Activated naive CD4-positive, alpha-beta T cell treated with anti-CD3 and anti-CD28 coated beads, Interleukin-2, amount 50 U/mL, for 72 hours (primary cell): Measurements from ENCODE around the gene PSME2. TPM values are rescaled to one million over a fixed set of nuclear protein-coding genes. Genes with fewer than 3 reads are reported as not detected.
"Not testable (repeated sequence)": the region's sequence is repeated elsewhere in the genome, so short reads cannot be mapped to it uniquely, and the experiment has no call there.

ENCODE experiments used
- ATAC-seq, 2 donors: fragments of 150-1000 bp; cut with Tn5 transposase; 2 replicates each; pipeline ENCODE4 v1.10.0; 2021; ENCODE audit warnings: mild to moderate bottlenecking in 2 of 2, moderate library complexity in 2 of 2
- DNase-seq, 2 donors: peaks; one replicate each; pipeline ENCODE4 v3.0.0; 2021 to 2022; ENCODE audit warnings: low spot score in 2 of 2
- H3K27ac Mint-ChIP-seq, 2 donors: one replicate each; pipeline ENCODE4 v1.8.0; 2022; ENCODE audit warnings: mild to moderate bottlenecking in 2 of 2, mixed read lengths in 2 of 2
- H3K36me3 Mint-ChIP-seq, 2 donors: one replicate each; pipeline ENCODE4 v1.8.0; 2022; ENCODE audit warnings: mixed read lengths in 2 of 2
- H3K9me3 Mint-ChIP-seq, 2 donors: one replicate each; pipeline ENCODE4 v1.8.0; 2022; ENCODE audit warnings: mixed read lengths in 2 of 2
- total RNA-seq, 2 donors: library from RNA; stranded (reverse); gene quantifications; one replicate each; pipeline ENCODE4 v1.2.3, GENCODE V29; 2022

The PSME2 gene
- total RNA-seq, 2 donors from 2014 or later, result 452 to 507 TPM

- Mint-ChIP-seq H3K36me3 (peaks cover 27 to 43% of the 10 kb centered on the region in 2 donors), H3K27ac (peak within 1 kb of the TSS; percentile 99), H3K9me3 (no peaks in the 10 kb centered on the region)
- DNase-seq (peak; percentile 96 to 99), ATAC-seq (peak; percentile 89 to 91)
These were observed 31.6 kb downstream of the PSME2 start, which contains the start of the genes DCAF11 and NRL for GRCh38 chr14:24114532-24115421. DCAF11 (plus strand) TSS chr14:24114777; CDS start chr14:24115595, 818 bp downstream. NRL (minus strand) TSS chr14:24114949; CDS start chr14:24082848, 32,101 bp downstream.

- peak overlapping the region; percentile 99 for H3K27ac Mint-ChIP-seq
- no peaks in the 10 kb centered on the region for H3K9me3 Mint-ChIP-seq
- ATAC-seq (peak; percentile 44 to 58), DNase-seq (peak; percentile 76 to 90)
- peaks cover 23 to 40% of the 10 kb centered on the region in 2 donors for H3K36me3 Mint-ChIP-seq
These were observed 32.4 kb downstream of the PSME2 start for GRCh38 chr14:24113801-24114531.

GRCh38 chr14:24113379-24113800, 33.0 kb downstream of the PSME2 start:
- no peaks in the 10 kb centered on the region for H3K9me3 Mint-ChIP-seq
- peaks cover 18 to 34% of the 10 kb centered on the region in 2 donors for H3K36me3 Mint-ChIP-seq
- no peak for ATAC-seq
- peak overlapping the region; percentile 99 for H3K27ac Mint-ChIP-seq
- DNase-seq, result no peak

- Mint-ChIP-seq H3K36me3 (peaks cover 5% of the 10 kb centered on the region in 2 donors), H3K27ac (peak overlapping the region in 1 of 2 donors; percentile 32), H3K9me3 (no peaks in the 10 kb centered on the region)
- ATAC-seq (no peak), DNase-seq (no peak)
These were observed 35.9 kb downstream of the PSME2 start for GRCh38 chr14:24110523-24110922.

GRCh38 chr14:24110060-24110459, 36.4 kb downstream of the PSME2 start:
- peak overlapping the region in 1 of 2 donors; percentile 86 for H3K27ac Mint-ChIP-seq
- no peak for ATAC-seq
- no peaks in the 10 kb centered on the region for H3K9me3 Mint-ChIP-seq
- peaks cover under 1 to 2% of the 10 kb centered on the region in 2 donors for H3K36me3 Mint-ChIP-seq
- no peak for DNase-seq

DNA sequence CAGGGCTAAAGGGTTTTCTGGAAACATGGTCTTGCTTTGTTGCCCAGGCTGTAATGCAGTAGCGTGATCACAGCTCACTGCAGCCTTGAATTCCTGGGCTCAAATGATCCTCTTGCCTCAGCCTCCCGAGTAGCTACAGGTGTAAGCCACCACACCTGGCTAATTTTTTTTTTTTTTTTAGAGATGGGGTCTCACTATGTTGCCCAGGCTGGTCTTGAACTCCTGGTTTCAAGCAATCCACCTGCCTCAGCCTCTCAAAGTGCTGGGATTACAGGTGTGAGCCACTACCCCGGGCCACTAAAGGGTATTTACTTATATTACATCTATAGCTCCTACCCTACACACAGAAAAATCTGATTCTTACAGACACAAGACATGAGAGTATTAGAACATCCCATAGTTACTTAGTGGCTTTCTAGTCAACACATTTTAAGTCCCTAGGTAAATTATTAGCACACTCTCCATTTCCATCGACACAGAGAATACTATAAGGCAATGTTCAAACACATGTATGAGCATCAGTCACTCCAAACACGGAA, 38.0 kb downstream of the PSME2 start:
- DNase-seq (no peak), ATAC-seq (no peak)
- H3K36me3 Mint-ChIP-seq, result peaks cover 11 to 19% of the 10 kb centered on the region in 2 donors
- no peaks in the 10 kb centered on the region for H3K9me3 Mint-ChIP-seq
- peak overlapping the region; percentile 82 to 86 for H3K27ac Mint-ChIP-seq

- no peak overlapping the region for H3K27ac Mint-ChIP-seq
- peaks cover 15 to 23% of the 10 kb centered on the region in 2 donors for H3K36me3 Mint-ChIP-seq
- ATAC-seq, result no peak
- H3K9me3 Mint-ChIP-seq, result no peaks in the 10 kb centered on the region
- no peak for DNase-seq
These were observed 39.6 kb downstream of the PSME2 start for GRCh38 chr14:24106672-24107271.

DNA sequence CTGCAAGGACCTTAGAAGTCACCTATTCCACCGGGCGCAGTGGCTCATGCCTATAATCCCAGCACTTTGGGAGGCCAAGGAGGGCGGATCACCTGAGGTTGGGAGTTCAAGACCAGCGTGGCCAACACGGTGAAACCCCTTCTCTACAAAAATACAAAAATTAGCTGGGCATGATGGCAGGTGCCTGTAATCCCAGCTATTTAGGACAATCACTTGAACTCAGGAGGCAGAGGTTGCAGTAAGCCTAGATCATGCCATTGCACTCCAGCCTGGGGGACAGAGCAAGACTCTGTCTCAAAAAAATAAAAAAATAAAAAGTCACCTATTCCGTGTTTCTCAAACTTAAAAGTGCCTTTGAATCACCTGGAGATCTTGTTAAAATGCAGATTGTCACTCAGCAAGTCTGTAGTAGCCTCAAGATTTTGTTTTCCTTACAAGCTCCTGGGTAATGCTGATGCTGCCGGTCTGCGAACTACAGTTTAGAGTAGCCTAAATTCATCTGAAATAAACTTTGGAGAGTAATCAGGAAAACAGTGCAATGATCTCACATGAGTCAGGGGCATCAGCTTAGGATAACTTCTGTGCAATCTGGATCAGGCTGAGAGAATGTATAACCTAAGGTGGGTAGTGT, 40.7 kb downstream of the PSME2 start:
- DNase-seq, ATAC-seq, H3K9me3 Mint-ChIP-seq: not testable (repeated sequence)
- peaks cover 15 to 23% of the 10 kb centered on the region in 2 donors for H3K36me3 Mint-ChIP-seq
- H3K27ac Mint-ChIP-seq, result peak overlapping the region; percentile 15 to 16

DNA sequence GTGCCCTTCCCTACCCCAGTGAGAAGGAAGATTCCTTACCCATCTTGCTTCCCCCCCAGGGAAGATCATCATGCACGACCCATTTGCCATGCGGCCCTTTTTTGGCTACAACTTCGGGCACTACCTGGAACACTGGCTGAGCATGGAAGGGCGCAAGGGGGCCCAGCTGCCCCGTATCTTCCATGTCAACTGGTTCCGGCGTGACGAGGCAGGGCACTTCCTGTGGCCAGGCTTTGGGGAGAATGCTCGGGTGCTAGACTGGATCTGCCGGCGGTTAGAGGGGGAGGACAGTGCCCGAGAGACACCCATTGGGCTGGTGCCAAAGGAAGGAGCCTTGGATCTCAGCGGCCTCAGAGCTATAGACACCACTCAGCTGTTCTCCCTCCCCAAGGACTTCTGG, 43.0 kb downstream of the PSME2 start:
- H3K27ac Mint-ChIP-seq, result peak overlapping the region in 1 of 2 donors; percentile 72
- DNase-seq (no peak), ATAC-seq (no peak)
- H3K36me3 Mint-ChIP-seq, result peaks cover 15 to 29% of the 10 kb centered on the region in 2 donors
- no peaks in the 10 kb centered on the region for H3K9me3 Mint-ChIP-seq

- Mint-ChIP-seq H3K27ac (no peak overlapping the region), H3K36me3 (peaks cover 15 to 29% of the 10 kb centered on the region in 2 donors), H3K9me3 (no peaks in the 10 kb centered on the region)
- DNase-seq (no peak), ATAC-seq (no peak)
These were observed 43.9 kb downstream of the PSME2 start for GRCh38 chr14:24102357-24103048.

DNA sequence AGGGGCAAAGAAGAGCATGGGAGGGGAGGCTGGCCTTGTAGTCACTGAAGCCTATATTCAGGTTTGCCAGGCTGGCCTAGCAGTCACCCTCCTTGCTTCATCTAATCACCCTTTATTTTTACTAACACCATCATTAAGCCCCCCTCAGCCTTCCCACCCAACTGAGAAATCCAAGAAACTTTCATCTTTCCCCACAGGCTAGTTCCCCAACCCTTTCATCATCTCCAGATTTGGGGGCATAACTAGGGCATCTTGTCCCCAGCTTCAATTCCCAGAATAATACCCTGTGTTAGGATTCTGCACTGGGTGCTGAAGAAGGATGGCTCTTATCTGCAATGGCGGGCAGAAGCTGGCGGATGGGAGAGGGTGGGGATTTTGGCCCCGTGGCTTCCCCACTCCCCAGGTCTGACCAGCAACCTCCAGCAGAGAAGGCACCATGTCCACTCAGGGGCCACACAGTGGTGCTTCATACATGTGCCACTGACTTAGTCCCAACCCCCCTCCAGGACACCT, 45.4 kb downstream of the PSME2 start:
- Mint-ChIP-seq H3K9me3 (no peaks in the 10 kb centered on the region), H3K36me3 (peaks cover 22 to 37% of the 10 kb centered on the region in 2 donors), H3K27ac (peak overlapping the region in 1 of 2 donors; percentile 36)
- DNase-seq (no peak), ATAC-seq (no peak)

DNA sequence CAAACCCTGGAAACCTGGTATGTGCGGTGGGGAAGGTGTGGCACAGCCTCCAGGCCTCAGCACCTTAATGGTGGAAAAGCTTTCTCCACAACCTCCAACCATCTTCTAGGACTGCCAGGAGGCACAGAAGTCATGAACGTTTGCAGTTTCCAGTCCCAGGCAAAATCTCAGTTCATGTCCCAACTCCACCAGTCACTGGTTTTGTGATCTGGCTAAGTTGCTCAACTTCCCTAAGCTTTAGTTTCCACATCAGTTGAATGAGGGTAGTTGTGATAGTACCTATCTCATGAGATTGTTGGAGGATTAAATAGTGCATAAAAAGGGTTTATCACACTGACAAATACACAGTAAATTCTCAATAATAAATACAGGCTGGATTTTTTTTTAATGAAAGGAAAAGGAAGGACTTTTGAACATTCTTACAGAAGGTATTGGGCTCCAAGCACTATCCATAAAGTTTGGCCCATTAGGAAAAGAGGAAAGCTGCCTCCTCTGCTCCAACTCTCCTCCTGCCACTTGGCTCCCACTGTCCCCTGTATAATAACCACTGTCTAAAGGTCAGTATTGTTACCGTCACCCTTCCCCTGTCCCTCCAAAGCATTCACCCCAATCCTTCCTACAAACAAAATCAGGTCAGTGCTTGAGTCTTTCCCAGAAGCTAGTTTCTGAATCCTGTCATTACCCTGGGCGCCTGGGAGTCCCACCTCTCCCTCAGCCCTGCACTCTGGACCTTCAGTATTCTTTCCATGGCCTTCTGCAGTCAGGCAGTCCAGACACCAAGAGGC, 46.0 kb downstream of the PSME2 start:
- peak overlapping the region in 1 of 2 donors; percentile 12 for H3K27ac Mint-ChIP-seq
- no peak for DNase-seq
- no peak for ATAC-seq
- H3K36me3 Mint-ChIP-seq, result peaks cover 26 to 42% of the 10 kb centered on the region in 2 donors
- no peaks in the 10 kb centered on the region for H3K9me3 Mint-ChIP-seq

- peaks cover 31 to 42% of the 10 kb centered on the region in 2 donors for H3K36me3 Mint-ChIP-seq
- ATAC-seq (no peak), DNase-seq (no peak)
- no peaks in the 10 kb centered on the region for H3K9me3 Mint-ChIP-seq
- peak overlapping the region in 1 of 2 donors; percentile 9 for H3K27ac Mint-ChIP-seq
These were observed 47.2 kb downstream of the PSME2 start for GRCh38 chr14:24098927-24099813.
